HG02885 (cell line): ENCODE measurements around the gene NMT2.
A peak's percentile ranks its signal among the peaks of the same experiment; 100 is the strongest.

Source experiments
- ATAC-seq: cut with Tn5 transposase; IDR thresholded peaks from one replicate; pipeline ENCODE4 v1.9.1; 2021; ENCODE audit warnings: mild to moderate bottlenecking; ENCODE audit not compliant: unreplicated experiment, poor library complexity

Gene NMT2

GRCh38 chr10:15147594-15148392 lies 20.7 kb downstream of the NMT2 start:
- ATAC-seq, result no peak

GRCh38 chr10:15146366-15146765 lies 22.1 kb downstream of the NMT2 start:
- no peak for ATAC-seq

- no peak for ATAC-seq
Observed at GRCh38 chr10:15144788-15145187, 23.7 kb downstream of the NMT2 start.

- ATAC-seq, result peak; percentile 94
Observed at GRCh38 chr10:15141136-15142054, 27.1 kb downstream of the NMT2 start.

- ATAC-seq, result no peak
Observed at GRCh38 chr10:15140698-15141097, 27.8 kb downstream of the NMT2 start.

- ATAC-seq, result no peak
Observed at GRCh38 chr10:15137636-15138035, 30.9 kb downstream of the NMT2 start.

GRCh38 chr10:15137036-15137359 lies 31.5 kb downstream of the NMT2 start:
- ATAC-seq, result no peak

GRCh38 chr10:15136129-15137035 lies 32.1 kb downstream of the NMT2 start:
- ATAC-seq, result no peak

GRCh38 chr10:15131330-15131729 lies 37.2 kb downstream of the NMT2 start:
- ATAC-seq, result no peak

- ATAC-seq, result no peak
Observed at GRCh38 chr10:15124908-15125307, 43.6 kb downstream of the NMT2 start.

- ATAC-seq, result no peak
Observed at GRCh38 chr10:15124190-15124589, 44.3 kb downstream of the NMT2 start.

GRCh38 chr10:15123749-15124184 lies 44.7 kb downstream of the NMT2 start:
- ATAC-seq, result no peak

- peak; percentile 88 for ATAC-seq
Observed at GRCh38 chr10:15122477-15123030, 45.9 kb downstream of the NMT2 start.

GRCh38 chr10:15121707-15122106 lies 46.8 kb downstream of the NMT2 start:
- ATAC-seq, result no peak

- ATAC-seq, result no peak
Observed at GRCh38 chr10:15120523-15120922, 48.0 kb downstream of the NMT2 start.

GRCh38 chr10:15118615-15119014 lies 49.9 kb downstream of the NMT2 start:
- no peak for ATAC-seq

- ATAC-seq, result no peak
Observed at GRCh38 chr10:15116225-15116624, 52.3 kb downstream of the NMT2 start.

- no peak for ATAC-seq
Observed at GRCh38 chr10:15113766-15114165, 54.7 kb downstream of the NMT2 start.

- ATAC-seq, result no peak
Observed at GRCh38 chr10:15112657-15113056, 55.8 kb downstream of the NMT2 start.

GRCh38 chr10:15106352-15107013 lies 62.0 kb downstream of the NMT2 start:
- ATAC-seq, result peak; percentile 93
